SKM-1 treated with dmso at 0.1 percent for 144 hours (cell line): ENCODE results near the gene ALS2.
A peak's percentile ranks its signal among the peaks of the same experiment; 100 is the strongest.
"Not testable (repeated sequence)": the region's sequence is repeated elsewhere in the genome, so short reads cannot be mapped to it uniquely, and the experiment has no call there.

Source experiments
- DNase-seq: peaks from one replicate; lab custom pipeline; 2025; ENCODE audit not compliant: unreplicated experiment; lab: John Stamatoyannopoulos, UW

The ALS2 gene

DNA sequence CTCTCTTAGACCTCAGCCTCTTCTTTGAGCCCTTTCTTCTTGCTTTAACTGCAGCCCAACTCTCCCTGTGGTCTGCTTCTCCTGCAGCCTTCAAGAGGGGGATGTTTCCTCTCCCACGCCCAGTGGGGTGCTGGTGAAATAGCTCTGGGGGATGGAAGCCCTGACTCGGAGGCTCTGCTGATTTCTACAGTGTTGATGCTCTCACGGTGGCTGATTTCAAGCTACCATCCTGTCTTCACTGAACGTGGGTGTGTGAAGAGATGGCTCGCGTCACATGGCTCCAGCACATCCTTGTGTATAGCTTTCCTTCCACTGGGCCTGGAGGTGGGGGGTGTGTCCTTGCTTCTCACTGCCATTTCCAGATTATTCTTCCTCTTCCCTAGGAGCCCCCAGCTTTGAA is 102.3 kb downstream of the ALS2 start:
- no peak for DNase-seq

DNA sequence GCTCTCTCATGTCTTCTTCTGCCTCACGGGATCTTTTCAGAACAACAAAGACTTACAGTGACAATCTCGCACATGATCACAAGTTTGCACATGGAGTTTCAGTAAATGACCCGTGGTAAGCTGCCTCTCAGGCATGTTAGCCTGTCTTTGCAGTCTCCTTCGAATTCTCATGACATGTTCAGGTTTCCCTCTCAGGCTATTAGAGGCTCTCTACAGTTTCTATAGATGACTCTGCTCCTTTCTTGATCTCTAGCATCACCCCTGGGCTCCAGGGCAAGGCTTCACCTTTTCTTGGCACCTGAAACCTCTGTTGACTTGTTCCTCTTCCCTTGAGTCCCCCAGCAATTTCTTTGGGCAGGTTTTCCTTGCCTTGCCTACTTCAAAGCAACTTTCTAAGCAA is 105.3 kb downstream of the ALS2 start:
- no peak for DNase-seq

- DNase-seq, result no peak
Observed at GRCh38 chr2:201674794-201675193, 105.9 kb downstream of the ALS2 start.

- no peak for DNase-seq
Observed at GRCh38 chr2:201674298-201674697, 106.4 kb downstream of the ALS2 start.

DNA sequence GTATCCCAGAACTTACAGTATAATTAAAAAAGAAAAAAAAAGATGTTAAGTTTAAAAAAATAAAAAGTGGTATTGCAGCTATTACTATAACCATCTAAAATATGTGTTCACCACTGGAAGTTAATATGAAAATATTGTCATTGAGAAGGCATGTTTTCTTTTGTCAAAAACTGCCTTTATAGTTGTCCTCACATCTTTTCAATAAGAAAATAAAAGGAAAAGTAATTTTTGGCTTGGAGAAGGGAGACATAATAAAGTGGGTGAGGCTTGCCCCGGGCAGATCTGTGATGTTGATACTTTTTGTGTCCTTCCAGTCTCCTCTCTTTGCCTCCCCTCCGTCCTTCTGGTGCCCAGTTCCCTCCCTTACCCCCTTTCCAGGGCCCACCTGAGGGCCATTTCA is 107.2 kb downstream of the ALS2 start:
- no peak for DNase-seq

DNA sequence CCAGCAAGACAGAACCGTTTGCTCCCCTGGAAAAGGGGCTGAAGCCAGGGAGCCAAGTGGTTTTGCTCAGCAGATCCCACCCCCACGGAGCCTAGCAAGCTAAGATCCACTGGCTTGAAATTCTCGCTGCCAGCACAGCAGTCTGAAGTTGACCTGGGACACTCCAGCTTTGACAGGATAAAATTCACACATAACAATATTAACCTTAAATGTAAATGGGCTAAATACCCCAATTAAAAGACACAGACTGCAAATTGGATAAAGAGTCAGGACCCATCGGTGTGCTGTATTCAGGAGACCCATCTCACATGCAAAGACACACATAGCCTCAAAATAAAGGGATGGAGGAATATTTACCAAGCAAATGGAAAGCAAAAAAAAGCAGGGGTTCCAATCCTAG is 109.5 kb downstream of the ALS2 start:
- not testable (repeated sequence) for DNase-seq

DNA sequence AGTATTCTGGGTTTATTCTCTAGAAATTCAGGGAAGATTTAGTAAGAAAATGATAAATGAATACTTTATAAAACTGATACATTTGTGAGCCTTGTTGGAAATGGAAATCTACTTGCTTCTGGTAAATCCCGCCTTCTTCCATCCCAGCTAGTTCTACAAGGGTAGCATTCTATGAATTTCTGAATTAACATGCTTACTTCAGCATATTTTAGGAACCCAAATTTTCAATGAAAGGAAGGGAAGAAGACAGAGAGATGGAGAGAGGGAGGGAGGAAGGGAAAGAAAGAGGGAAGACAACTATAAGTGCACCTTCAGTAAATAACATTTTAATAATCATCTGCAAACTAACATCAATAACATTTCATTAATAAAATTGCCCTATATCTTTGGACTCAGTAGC is 110.9 kb downstream of the ALS2 start:
- DNase-seq, result no peak

DNA sequence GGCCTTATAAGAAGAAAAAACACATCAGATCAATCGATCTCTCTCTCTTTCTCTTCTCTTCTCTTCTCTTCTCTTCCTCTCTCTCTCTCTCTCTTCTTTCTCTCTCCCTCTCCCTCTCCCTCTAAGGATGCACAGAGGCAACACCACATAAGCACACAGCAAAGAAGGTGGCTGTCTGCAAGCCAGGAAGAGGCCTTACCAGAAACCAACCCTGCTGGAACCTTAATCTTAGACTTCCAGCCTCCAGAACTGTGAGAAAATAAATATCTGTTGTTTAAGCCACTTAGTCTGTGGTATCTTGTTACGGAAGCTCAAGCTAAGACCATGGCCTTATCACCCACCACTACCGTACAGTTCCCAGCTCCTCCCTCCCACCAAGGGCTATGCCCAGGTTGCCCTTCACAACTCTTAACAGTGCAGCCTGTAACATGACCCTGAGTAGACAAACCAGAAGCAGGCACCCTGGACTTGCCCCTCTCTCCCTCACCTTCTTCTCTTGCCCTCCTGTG is 112.3 kb downstream of the ALS2 start:
- no peak for DNase-seq

- DNase-seq, result no peak
Observed at GRCh38 chr2:201664334-201664733, 116.4 kb downstream of the ALS2 start.

DNA sequence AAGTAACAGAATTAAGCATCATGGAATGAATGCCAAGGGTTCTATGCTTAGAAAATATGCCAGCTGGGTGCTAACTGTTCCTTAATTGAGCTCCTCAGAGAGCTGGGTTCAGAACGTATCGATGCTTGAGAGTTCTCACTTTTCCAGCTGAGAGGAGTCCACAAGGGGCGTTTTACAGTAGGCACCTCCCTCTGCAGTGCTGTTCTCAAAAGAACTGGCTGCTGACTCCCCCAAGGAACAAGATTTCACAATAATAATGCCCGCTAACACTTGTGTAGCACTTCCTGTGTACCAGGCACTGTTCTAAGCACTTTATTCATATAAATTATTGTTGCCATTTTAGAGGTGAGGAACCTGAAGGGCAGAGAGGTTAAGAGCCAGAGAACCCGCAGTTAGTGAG is 119.4 kb downstream of the ALS2 start:
- DNase-seq, result peak; percentile 85

DNA sequence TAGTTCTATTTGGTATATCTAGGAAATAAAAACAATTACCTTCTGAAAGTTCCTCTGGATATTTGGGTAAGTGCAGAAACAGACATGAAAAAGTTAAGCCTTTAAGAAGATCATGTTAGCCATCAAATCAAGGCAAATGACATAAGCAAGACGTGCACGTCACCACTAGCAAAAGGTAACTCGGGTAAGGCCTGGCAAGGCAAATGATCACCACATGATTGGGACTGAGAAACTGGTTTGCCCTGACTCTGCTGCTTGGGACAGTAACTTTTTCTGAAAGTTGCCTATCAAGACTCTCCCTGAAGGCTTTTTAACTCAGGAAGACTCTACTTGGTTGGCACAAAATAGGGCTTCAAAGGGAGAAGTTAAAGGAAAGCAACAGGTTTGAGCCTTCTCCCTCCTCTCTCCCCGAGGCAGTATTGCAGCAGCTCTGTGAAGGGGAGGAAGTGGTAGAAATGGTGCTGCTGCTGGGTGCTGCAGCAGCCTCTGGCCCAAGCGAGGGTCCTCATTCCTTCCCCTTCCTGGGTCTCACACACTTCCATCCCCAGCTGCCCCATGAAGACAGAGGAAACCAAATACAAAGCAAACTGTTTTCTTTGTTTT is 120.3 kb downstream of the ALS2 start:
- peak; percentile 56 for DNase-seq

DNA sequence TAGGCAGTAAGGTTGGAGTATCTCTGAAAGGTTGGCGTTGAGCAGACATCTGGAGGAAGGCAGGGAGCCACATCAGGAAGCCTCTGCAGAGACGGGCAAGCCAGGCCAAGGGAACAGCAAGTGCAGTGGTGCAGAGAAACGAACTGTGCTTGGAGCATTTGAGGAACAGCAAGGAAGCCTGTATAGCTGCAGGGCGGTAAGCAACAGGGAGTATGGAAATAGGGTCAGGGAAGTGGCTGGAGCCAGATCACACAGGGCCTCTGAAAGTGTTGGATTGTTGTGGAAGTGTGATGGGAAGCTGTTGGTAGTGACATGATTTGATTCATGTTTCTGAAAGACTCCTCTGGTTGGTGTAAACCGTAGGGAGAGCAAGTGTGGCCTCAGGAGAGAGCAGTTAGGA is 124.0 kb downstream of the ALS2 start:
- no peak for DNase-seq

DNA sequence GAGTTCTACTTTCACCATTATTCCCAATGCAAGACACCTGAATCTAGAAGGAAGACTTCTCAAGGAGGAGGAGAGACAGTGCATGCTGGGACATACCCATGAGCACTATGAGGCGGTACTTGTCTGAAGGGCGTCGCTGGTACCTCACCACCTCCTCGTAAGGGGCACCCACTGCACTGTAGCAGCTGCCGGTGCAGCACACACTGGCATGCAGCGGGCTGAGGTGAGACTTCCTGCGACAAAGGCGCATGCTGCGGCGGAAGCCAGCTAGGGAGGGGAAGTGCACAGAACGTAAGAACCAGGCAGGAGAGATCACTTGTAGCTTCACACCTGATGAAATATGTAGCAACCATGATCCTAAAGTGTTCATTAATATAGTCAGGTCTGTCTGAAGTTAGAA is 124.6 kb downstream of the ALS2 start:
- no peak for DNase-seq

DNA sequence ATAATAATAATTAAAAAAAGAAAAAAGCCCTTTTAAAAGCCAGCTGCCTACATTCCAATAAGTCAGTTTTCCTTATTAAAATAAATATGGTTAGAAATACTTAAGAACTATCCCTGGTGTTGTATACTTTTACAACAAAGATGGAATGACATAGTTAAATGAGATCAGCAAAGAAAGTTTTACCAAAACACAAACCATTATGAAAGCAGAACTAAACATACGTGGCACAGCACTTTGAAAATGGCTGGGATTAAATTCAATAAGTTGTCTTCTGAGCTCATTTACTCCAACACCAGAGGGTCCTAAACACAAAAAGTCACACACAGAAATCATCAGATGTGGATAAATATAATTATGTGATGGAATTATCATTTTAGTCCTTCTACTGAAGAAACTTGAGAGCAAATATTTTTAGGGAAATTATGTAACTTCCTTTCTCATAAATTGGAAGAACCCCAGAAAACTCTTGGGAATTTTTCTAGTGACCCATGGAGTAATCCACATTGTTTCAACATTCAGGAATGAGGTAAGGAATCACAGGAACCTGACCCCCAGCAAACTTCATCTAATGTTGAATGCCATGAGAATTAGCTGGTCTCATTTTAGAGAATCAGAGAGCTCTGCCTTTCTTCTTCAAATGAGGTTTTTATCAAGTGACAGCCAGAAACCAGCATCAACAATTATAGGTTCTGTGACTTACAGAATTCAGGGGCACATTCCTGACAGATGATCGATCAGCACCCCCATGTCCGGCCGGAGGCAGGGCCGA is 125.9 kb downstream of the ALS2 start:
- DNase-seq, result no peak

DNA sequence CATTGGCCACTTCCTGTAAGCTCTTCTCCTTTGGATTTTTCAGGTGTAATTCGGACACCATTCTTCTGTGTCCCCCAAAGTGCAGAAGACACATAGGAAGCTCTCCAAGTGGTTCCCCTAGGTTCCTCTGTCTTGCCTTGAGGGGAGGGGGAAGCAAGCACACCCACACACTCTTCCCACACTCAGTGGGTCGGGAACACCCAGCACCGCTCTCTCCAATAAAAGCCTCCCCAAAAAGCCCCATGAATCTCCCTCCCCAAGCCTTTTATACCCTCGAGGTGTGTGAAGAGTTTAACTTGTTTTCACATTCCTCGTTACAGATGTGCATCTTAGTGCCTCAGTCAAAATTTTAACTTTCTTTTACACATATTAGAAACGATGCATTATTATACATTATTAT is 127.5 kb downstream of the ALS2 start:
- no peak for DNase-seq
